ENCODE measurements around the gene OPCML. TPM values are rescaled to one million over a fixed set of nuclear protein-coding genes. Genes with fewer than 3 reads are reported as not detected.

Gene OPCML
- total and polyA plus RNA-seq, 4 donors = under 0.01 to 0.01 TPM; not detected in 2

DNA sequence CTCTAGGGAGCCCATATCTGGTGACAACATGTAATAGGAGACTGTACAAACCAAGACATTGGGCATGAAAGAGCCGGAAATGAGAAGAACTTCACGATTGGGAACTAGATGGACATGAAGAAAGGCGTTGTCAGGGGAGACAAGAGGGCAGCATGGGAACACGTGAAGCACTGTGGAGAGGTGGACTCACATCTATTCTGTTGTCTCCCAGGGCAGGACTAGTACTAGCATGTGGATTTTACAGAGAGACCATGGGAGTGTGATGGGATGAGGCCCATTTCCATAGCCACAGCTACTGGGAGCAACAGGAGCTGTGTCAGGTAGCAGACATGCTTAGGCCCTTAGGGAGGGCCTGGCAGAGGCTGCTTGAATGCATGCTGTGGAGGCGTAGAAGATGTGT, 333.9 kb downstream of the OPCML start:
- H3K36me3 ChIP-seq (ENCODE audit: control insufficient read depth in 4 of 4, insufficient read depth in 3 of 4, low read depth in 1 of 4, low read length in 3 of 4) = no peaks in the 10 kb centered on the region
- peaks cover 0 to 8% (median 2%) of the 10 kb centered on the region in 4 donors for H3K27me3 ChIP-seq (ENCODE audit: control insufficient read depth in 4 of 4, insufficient read depth in 4 of 4, low read length in 3 of 4)
- H3K9ac ChIP-seq (ENCODE audit: low read depth in 1 of 2, low read length in 2 of 2) = no peak overlapping the region
- H3K4me3 ChIP-seq (ENCODE audit: low read depth in 1 of 3, low read length in 3 of 3) = no peak overlapping the region
- WGBS = 73% methylated on average over 5 of the region's 5 CpGs
- TF ChIP-seq GABPA (IDR thresholded peaks at IDR 0.05 in 1 of 2, conservative IDR thresholded peaks at IDR 0.05 in 1 of 2) = no peak
- no peak for TF ChIP-seq YY1 (IDR thresholded peaks at IDR 0.05)
- TF ChIP-seq HNF4G (IDR thresholded peaks at IDR 0.05) = no peak
- TF ChIP-seq JUND (IDR thresholded peaks at IDR 0.05) = no peak
- TF ChIP-seq HNF4A (conservative IDR thresholded peaks at IDR 0.05) = no peak
- no peak for TF ChIP-seq RXRA (IDR thresholded peaks at IDR 0.05)
- TF ChIP-seq, protein P1, sequence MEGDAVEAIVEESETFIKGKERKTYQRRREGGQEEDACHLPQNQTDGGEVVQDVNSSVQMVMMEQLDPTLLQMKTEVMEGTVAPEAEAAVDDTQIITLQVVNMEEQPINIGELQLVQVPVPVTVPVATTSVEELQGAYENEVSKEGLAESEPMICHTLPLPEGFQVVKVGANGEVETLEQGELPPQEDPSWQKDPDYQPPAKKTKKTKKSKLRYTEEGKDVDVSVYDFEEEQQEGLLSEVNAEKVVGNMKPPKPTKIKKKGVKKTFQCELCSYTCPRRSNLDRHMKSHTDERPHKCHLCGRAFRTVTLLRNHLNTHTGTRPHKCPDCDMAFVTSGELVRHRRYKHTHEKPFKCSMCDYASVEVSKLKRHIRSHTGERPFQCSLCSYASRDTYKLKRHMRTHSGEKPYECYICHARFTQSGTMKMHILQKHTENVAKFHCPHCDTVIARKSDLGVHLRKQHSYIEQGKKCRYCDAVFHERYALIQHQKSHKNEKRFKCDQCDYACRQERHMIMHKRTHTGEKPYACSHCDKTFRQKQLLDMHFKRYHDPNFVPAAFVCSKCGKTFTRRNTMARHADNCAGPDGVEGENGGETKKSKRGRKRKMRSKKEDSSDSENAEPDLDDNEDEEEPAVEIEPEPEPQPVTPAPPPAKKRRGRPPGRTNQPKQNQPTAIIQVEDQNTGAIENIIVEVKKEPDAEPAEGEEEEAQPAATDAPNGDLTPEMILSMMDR (IDR thresholded peaks at IDR 0.05; ENCODE audit: low read depth, low read length, missing input control) = no peak
- TF ChIP-seq EGR1 (IDR thresholded peaks at IDR 0.05; ENCODE audit: low read depth in 2 of 2) = no peak
- TF ChIP-seq, protein P2, sequence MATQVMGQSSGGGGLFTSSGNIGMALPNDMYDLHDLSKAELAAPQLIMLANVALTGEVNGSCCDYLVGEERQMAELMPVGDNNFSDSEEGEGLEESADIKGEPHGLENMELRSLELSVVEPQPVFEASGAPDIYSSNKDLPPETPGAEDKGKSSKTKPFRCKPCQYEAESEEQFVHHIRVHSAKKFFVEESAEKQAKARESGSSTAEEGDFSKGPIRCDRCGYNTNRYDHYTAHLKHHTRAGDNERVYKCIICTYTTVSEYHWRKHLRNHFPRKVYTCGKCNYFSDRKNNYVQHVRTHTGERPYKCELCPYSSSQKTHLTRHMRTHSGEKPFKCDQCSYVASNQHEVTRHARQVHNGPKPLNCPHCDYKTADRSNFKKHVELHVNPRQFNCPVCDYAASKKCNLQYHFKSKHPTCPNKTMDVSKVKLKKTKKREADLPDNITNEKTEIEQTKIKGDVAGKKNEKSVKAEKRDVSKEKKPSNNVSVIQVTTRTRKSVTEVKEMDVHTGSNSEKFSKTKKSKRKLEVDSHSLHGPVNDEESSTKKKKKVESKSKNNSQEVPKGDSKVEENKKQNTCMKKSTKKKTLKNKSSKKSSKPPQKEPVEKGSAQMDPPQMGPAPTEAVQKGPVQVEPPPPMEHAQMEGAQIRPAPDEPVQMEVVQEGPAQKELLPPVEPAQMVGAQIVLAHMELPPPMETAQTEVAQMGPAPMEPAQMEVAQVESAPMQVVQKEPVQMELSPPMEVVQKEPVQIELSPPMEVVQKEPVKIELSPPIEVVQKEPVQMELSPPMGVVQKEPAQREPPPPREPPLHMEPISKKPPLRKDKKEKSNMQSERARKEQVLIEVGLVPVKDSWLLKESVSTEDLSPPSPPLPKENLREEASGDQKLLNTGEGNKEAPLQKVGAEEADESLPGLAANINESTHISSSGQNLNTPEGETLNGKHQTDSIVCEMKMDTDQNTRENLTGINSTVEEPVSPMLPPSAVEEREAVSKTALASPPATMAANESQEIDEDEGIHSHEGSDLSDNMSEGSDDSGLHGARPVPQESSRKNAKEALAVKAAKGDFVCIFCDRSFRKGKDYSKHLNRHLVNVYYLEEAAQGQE (IDR thresholded peaks at IDR 0.05) = no peak
- TF ChIP-seq, protein P3, sequence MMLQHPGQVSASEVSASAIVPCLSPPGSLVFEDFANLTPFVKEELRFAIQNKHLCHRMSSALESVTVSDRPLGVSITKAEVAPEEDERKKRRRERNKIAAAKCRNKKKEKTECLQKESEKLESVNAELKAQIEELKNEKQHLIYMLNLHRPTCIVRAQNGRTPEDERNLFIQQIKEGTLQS (IDR thresholded peaks at IDR 0.05) = no peak
- no peak for TF ChIP-seq FOXA2 (IDR thresholded peaks at IDR 0.05)
- no peak for TF ChIP-seq TAF1 (conservative IDR thresholded peaks at IDR 0.05)
- no peak for TF ChIP-seq NR2F2 (IDR thresholded peaks at IDR 0.05)
- TF ChIP-seq FOXA1 (IDR thresholded peaks at IDR 0.05) = no peak
- TF ChIP-seq, protein P4, sequence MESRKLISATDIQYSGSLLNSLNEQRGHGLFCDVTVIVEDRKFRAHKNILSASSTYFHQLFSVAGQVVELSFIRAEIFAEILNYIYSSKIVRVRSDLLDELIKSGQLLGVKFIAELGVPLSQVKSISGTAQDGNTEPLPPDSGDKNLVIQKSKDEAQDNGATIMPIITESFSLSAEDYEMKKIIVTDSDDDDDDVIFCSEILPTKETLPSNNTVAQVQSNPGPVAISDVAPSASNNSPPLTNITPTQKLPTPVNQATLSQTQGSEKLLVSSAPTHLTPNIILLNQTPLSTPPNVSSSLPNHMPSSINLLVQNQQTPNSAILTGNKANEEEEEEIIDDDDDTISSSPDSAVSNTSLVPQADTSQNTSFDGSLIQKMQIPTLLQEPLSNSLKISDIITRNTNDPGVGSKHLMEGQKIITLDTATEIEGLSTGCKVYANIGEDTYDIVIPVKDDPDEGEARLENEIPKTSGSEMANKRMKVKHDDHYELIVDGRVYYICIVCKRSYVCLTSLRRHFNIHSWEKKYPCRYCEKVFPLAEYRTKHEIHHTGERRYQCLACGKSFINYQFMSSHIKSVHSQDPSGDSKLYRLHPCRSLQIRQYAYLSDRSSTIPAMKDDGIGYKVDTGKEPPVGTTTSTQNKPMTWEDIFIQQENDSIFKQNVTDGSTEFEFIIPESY (IDR thresholded peaks at IDR 0.05) = no peak
- TF ChIP-seq, protein P5, sequence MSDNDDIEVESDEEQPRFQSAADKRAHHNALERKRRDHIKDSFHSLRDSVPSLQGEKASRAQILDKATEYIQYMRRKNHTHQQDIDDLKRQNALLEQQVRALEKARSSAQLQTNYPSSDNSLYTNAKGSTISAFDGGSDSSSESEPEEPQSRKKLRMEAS (IDR thresholded peaks at IDR 0.05) = no peak
- TF ChIP-seq RAD21 (IDR thresholded peaks at IDR 0.05) = no peak
- no peak for TF ChIP-seq SP1 (IDR thresholded peaks at IDR 0.05)
- DNase-seq (ENCODE audit: low spot score) = no peak
- no peaks in the 10 kb centered on the region for H3K4me1 ChIP-seq (ENCODE audit: control insufficient read depth in 4 of 4, insufficient read depth in 4 of 4, low read length in 3 of 4)
- no peaks in the 10 kb centered on the region for H3K9me3 ChIP-seq (ENCODE audit: control insufficient read depth in 4 of 4, low read length in 3 of 4)
- no peak overlapping the region for H3K27ac ChIP-seq (ENCODE audit: low read depth in 1 of 2, low read length in 2 of 2)
